ENCODE results near the gene FOXE3.
"Not testable (repeated sequence)": the region's sequence is repeated elsewhere in the genome, so short reads cannot be mapped to it uniquely, and the experiment has no call there.

The FOXE3 gene

DNA sequence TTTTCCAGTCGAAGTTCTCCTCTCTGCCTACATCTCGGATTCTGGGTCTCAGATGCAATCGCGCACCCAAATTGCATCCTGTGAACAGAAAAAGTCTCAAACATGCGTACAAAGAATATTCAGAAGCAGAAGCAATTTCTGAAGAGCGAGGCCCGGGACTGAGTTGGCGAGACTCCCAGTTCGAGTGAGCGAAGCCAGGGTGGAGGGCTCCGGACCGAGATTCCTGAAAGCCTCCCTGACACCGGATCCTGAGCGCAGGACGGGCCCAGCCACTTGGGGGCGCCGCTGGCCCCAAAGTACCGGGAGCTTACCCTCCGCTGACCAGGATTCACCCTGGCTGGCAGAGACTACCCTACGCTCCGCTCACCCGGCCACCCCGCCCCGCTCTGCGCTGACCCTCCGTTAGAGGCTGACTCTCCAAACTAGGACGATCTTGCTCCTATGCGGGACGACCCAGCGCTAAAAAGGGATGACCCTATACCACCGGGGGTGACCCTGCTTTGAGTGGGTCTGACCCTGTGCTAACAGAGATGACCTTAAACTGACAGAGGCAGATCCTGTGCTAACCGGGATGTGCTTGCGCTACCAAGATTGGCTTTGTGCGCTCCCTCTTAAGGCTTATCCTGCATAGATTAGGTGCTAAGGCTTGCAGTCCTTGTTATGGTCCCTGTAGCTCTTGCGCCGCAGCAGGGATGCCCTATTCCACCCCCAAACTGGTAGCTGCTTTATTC lies 33.9 kb downstream of the FOXE3 start:
- DNase-seq (ENCODE audit: low spot score): no peak

- no peak for DNase-seq (ENCODE audit: low spot score)
Observed at GRCh38 chr1:47450606-47451005, 34.5 kb downstream of the FOXE3 start.

DNA sequence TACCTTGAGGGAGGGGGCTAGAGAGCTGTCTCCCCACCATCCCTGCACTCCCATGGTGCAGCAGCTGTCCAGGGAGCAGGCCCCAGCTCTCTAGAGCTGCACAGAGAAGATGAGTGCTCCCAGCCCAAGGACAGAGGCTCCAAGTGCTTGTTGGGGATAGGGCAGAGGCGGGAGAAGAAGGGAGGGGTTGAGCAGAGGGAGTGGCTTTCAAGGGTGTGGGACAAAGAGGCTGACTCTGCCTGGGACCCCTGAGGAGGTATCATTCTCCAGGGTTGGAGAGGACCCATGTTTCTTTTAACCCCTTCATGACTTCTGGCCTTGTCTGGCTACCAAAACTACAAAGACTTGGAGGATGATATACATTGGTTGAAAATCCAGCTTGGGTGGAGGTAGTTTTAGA lies 36.3 kb downstream of the FOXE3 start:
- DNase-seq (ENCODE audit: low spot score): no peak

DNA sequence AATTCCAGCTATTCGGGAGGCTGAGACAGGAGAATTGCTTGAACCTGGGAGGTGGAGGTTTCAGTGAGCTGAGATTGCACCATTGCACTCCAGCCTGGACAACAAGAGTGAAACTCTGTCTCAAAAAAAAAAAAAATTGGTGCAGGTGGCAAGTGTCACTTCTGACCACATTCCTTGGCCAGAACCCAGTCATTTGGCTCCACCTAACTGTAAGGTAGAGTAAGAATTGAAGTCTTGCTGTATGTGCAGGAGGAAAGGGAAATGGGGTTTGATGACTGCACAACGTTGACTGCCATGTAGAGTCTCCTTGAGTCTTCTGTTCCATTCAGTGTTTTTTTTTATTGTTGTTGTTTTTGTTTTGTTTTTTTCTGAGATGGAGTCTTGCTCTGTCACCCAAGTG lies 37.8 kb downstream of the FOXE3 start:
- not testable (repeated sequence) for DNase-seq (ENCODE audit: low spot score)

GRCh38 chr1:47456250-47456649 lies 40.2 kb downstream of the FOXE3 start:
- DNase-seq (ENCODE audit: low spot score): no peak

- DNase-seq (ENCODE audit: low spot score): not testable (repeated sequence)
Observed at GRCh38 chr1:47457547-47457946, 41.5 kb downstream of the FOXE3 start.

- DNase-seq (ENCODE audit: low spot score): no peak
Observed at GRCh38 chr1:47459253-47459788, 43.2 kb downstream of the FOXE3 start.

DNA sequence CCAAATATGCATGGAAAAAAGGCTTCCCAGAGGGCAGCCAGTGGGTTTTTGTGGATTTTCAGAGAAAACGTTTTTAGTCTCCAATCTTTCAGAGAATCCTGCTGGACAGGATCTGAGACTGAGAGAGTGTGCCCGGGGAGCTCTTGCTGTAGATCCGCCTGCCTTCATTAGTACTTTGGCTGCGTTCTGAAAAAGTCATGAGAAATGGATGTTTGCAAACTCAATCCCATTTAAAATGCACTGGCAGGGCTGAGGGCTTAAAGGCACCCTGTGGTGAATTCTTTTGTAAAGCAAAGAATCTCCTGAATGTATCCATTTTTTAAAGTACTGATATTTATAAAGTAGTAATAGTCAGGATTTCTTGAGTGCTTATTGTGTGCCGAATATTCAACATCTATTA lies 44.0 kb downstream of the FOXE3 start:
- DNase-seq (ENCODE audit: low spot score): no peak

- no peak for DNase-seq (ENCODE audit: low spot score)
Observed at GRCh38 chr1:47460456-47460855, 44.4 kb downstream of the FOXE3 start.

DNA sequence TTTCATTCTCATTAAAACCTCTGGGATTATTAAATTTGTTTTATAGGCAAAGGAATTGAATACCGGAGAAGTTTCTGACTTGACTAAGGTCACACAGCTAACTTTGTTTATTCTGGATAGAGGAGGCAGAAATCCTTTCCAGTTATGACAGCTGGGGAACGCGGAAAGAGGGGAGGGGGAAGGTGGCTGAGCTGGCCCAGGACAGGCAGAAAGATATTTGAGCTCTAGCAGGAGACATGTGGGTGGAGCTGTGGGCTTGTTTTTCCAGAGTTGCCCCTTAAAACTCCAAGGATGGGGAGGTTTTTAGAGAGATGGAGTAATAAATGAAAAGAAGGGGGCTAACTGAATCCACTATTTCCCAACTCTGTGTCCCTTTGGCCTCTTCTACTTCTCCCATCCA lies 49.5 kb downstream of the FOXE3 start:
- no peak for DNase-seq (ENCODE audit: low spot score)

All from CD4-positive, alpha-beta T cell treated with Interleukin-6 at 100 ng/mL for 8 hours (primary cell).